OCI-LY3 (cell line): ENCODE results near the gene HEMGN.

Experiments used
- H2AFZ ChIP-seq: fragments of 200-600, 300-600 bp; shearing (Covaris generic); 2 replicates; pipeline ENCODE4 v1.6.0; 2014; ENCODE audit warnings: antibody characterized with exemption, low read depth, low read length
- H3K27ac ChIP-seq: fragments of 200-600, 300-600 bp; sonication (generic); 2 replicates; pipeline ENCODE4 v1.5.1; 2014; ENCODE audit warnings: mild to moderate bottlenecking, low read length, moderate library complexity, mixed read lengths
- H3K27me3 ChIP-seq: fragments of 200-600, 300-600 bp; sonication (generic); 2 replicates; pipeline ENCODE4 v1.6.1; 2014; ENCODE audit warnings: low read depth, low read length, mixed read lengths
- H3K36me3 ChIP-seq: fragments of 200-600, 300-600 bp; sonication (generic); replicated peaks from 2 replicates; pipeline ENCODE3; 2014; ENCODE audit warnings: low read depth, low read length, mixed read lengths
- H3K4me1 ChIP-seq: fragments of 300-600, 200-600 bp; sonication (generic); 2 replicates; pipeline ENCODE4 v1.6.1; 2014; ENCODE audit warnings: low read length, mixed read lengths
- H3K4me2 ChIP-seq: fragments of 200-600, 300-600 bp; sonication (generic); 2 replicates; pipeline ENCODE4 v1.6.1; 2014; ENCODE audit warnings: low read length, mixed read lengths
- H3K4me3 ChIP-seq: fragments of 300-600, 200-600 bp; sonication (generic); 2 replicates; pipeline ENCODE4 v1.5.1; 2014; ENCODE audit warnings: antibody characterized with exemption, mild to moderate bottlenecking, low read length, moderate library complexity
- H3K79me2 ChIP-seq: fragments of 300-600, 200-600 bp; shearing (Covaris generic); 2 replicates; pipeline ENCODE4 v1.6.1; 2014; ENCODE audit warnings: mild to moderate bottlenecking, low read length, mixed read lengths
- H3K9ac ChIP-seq: fragments of 300-600, 200-600 bp; shearing (Covaris generic); 2 replicates; pipeline ENCODE4 v1.6.0; 2014; ENCODE audit warnings: mild to moderate bottlenecking, low read length, moderate library complexity
- H3K9me3 ChIP-seq: fragments of 200-600, 300-600 bp; shearing (Covaris generic); 2 replicates; pipeline ENCODE4 v1.6.1; 2014; ENCODE audit warnings: low read length, mixed read lengths; ENCODE audit not compliant: insufficient read depth
- H4K20me1 ChIP-seq: fragments of 200-600, 300-600 bp; sonication (generic); 2 replicates; pipeline ENCODE4 v1.6.1; 2016; ENCODE audit warnings: low read length, mixed read lengths; ENCODE audit not compliant: insufficient read depth
- EZH2phosphoT487 ChIP-seq: fragments of 200-600 bp; shearing (Covaris generic); IDR thresholded peaks from 2 replicates; pipeline ENCODE4 v1.6.1; 2018; ENCODE audit warnings: antibody characterized with exemption, mixed run types, low read depth
- TF ChIP-seq, protein P1 (sequence below): fragments of 200-600, 300-600 bp; sonication (generic); IDR thresholded peaks from 2 replicates; pipeline ENCODE4 v1.5.1; 2014; ENCODE audit warnings: antibody characterized with exemption, low read length, low read depth

HEMGN gene

DNA sequence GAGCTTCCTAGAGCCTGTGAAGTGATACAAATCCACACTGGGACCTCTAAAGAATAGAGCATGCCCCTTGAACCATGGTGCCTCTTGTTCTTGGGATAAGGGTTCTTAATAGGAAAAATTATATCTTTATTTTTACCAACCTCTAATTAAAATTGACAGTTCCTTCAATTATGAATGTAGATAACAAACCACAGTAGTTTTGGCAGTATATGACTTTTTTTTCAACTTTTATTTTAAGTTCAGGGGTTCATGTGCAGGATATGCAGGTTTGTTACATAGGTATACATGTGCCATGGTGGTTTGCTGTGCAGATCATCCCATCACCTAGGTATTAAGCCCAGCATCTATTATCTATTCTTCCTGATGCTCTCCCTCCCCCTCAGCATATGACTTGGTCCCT is 974 bp downstream of the HEMGN start:
- Histone ChIP-seq H3K4me1 (no peaks in the 10 kb centered on the region), H3K27ac (no peak overlapping the region), H2AFZ (no peak overlapping the region), H3K9me3 (no peaks in the 10 kb centered on the region), H3K9ac (no peak overlapping the region), H3K79me2 (no peaks in the 10 kb centered on the region), H3K4me2 (no peak overlapping the region), H3K4me3 (no peak overlapping the region), H4K20me1 (no peaks in the 10 kb centered on the region), H3K36me3 (no peaks in the 10 kb centered on the region), H3K27me3 (peaks cover 33% of the 10 kb centered on the region)
- TF ChIP-seq EZH2phosphoT487, result no peak
- TF ChIP-seq, protein P1, sequence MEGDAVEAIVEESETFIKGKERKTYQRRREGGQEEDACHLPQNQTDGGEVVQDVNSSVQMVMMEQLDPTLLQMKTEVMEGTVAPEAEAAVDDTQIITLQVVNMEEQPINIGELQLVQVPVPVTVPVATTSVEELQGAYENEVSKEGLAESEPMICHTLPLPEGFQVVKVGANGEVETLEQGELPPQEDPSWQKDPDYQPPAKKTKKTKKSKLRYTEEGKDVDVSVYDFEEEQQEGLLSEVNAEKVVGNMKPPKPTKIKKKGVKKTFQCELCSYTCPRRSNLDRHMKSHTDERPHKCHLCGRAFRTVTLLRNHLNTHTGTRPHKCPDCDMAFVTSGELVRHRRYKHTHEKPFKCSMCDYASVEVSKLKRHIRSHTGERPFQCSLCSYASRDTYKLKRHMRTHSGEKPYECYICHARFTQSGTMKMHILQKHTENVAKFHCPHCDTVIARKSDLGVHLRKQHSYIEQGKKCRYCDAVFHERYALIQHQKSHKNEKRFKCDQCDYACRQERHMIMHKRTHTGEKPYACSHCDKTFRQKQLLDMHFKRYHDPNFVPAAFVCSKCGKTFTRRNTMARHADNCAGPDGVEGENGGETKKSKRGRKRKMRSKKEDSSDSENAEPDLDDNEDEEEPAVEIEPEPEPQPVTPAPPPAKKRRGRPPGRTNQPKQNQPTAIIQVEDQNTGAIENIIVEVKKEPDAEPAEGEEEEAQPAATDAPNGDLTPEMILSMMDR, result no peak

DNA sequence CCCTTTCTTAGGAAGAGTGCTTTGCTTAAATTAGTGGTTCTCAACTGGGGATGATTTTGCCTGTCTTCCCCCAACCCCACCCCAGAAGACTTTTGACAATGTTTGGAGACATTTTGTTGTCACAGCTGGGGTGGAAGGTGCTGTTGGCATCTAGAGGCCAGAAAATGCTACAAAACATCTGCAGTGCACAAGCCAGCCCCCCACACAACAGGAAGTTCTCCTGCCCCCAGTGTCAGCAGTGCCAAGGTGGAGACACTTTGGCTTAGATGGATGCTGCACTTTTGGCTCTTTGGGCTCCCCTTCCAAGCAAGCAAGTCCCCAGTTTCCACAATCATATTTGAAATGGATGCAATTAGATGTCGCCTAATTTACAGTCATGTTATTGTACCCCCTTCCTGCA is 2.7 kb downstream of the HEMGN start:
- Histone ChIP-seq H3K4me3 (no peak overlapping the region), H3K36me3 (no peaks in the 10 kb centered on the region), H2AFZ (no peak overlapping the region), H3K9me3 (no peaks in the 10 kb centered on the region), H3K27ac (no peak overlapping the region), H3K4me2 (no peak overlapping the region), H3K9ac (no peak overlapping the region), H3K27me3 (peaks cover 37% of the 10 kb centered on the region), H3K79me2 (no peaks in the 10 kb centered on the region), H4K20me1 (no peaks in the 10 kb centered on the region), H3K4me1 (no peaks in the 10 kb centered on the region)
- TF ChIP-seq, protein P1, result no peak
- no peak for TF ChIP-seq EZH2phosphoT487

DNA sequence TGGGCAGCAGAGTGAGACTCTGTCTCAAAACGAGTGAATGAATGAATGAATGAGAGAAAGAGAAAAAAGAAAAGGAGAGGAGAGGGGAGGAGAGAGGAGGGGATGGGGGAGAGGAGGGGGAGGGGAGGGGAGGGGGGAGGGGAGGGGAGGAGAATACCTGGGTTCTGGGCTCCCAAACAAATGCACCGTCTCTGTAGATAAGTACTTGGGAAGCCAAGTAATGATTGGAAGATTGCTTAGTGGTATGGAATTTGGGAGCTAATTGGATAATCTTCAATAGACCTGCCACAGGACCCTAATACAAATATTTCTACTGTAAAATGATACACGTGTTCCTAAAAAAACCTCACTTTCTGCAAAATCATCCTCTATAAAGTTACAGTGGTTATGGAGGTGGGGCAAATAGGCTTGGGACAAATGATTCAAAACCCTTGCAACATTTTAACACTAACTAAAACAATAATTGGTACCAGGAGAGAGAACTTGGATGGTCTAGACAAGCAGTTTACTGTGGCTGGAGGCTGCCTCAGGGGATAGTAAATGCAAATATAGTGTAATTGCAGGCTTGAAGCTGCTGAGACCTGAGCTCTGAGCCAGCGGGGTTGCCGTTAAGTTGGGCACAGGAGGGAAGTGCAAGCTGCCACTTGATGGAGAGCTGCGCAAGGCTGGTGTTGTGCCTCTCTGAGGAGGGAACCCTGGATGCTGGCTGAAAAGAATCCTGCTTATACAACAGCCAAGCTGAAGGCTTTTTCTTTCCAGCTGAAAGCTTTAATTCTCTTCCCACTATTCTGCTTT is 3.5 kb downstream of the HEMGN start:
- Histone ChIP-seq H4K20me1 (no peaks in the 10 kb centered on the region), H3K4me2 (no peak overlapping the region), H3K9ac (no peak overlapping the region), H3K36me3 (no peaks in the 10 kb centered on the region), H3K27ac (no peak overlapping the region), H3K27me3 (peaks cover 44% of the 10 kb centered on the region), H3K4me3 (no peak overlapping the region), H3K4me1 (no peaks in the 10 kb centered on the region), H3K79me2 (no peaks in the 10 kb centered on the region), H2AFZ (no peak overlapping the region; the same call in 1 of the 2 replicates), H3K9me3 (no peaks in the 10 kb centered on the region)
- no peak for TF ChIP-seq EZH2phosphoT487
- TF ChIP-seq, protein P1, result no peak

DNA sequence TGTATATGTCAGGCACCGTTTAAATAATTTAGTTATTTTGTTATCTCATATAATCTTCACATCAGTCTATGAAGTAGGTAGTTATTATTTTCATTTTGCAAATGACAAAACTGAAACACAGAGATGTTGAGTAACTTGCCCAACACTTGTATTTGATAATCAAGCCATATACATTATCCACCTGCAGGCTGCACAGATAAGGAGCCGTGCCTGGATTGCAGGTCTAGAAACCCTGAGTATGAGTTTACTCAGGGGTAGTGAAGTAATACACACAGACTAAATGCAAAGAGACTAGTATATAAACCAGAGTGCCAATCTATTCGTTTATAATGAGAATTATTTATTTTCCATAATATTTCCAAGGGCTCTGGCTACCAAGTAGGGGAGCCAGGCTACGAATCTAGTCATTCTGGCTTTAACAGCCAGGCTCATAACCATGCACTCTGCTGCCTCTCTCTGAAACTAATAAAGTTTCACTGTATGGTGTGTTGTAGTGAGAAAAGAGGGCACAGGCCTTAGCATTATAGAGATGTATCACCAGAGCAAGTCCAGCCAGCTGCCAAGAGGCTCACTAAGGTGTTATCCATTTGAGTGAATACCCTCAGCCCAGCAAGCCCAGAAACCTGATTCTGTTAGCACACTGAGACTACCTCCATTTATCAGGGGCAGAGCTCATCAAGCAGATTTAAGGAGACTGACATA is 4.5 kb downstream of the HEMGN start:
- H3K9me3 ChIP-seq, result no peaks in the 10 kb centered on the region
- H3K9ac ChIP-seq, result no peak overlapping the region
- H2AFZ ChIP-seq, result no peak overlapping the region
- no peaks in the 10 kb centered on the region for H3K36me3 ChIP-seq
- TF ChIP-seq, protein P1, result no peak
- TF ChIP-seq EZH2phosphoT487, result no peak
- H3K4me3 ChIP-seq, result no peak overlapping the region
- H3K4me1 ChIP-seq, result no peaks in the 10 kb centered on the region
- H3K79me2 ChIP-seq, result no peaks in the 10 kb centered on the region
- H3K27me3 ChIP-seq, result peaks cover 48% of the 10 kb centered on the region
- no peak overlapping the region for H3K4me2 ChIP-seq
- no peaks in the 10 kb centered on the region for H4K20me1 ChIP-seq
- H3K27ac ChIP-seq, result no peak overlapping the region
